ENCODE results near the gene NPM3.

NPM3 gene

GRCh38 chr10:101774589-101775272, 8.5 kb downstream of the NPM3 start:
- no peak for DNase-seq (ENCODE audit: low read depth)

- no peak for DNase-seq (ENCODE audit: low read depth)
Measured at GRCh38 chr10:101773923-101774588, 9.2 kb downstream of the NPM3 start.

GRCh38 chr10:101772895-101773761, 10.1 kb downstream of the NPM3 start:
- no peak for DNase-seq (ENCODE audit: low read depth)

- DNase-seq (ENCODE audit: low read depth) = no peak
Measured at GRCh38 chr10:101772017-101772894, 11.0 kb downstream of the NPM3 start.

GRCh38 chr10:101771380-101771779, 11.9 kb downstream of the NPM3 start:
- no peak for DNase-seq (ENCODE audit: low read depth)

- no peak for DNase-seq (ENCODE audit: low read depth)
Measured at GRCh38 chr10:101770331-101771215, 12.7 kb downstream of the NPM3 start.

GRCh38 chr10:101769541-101770180, 13.6 kb downstream of the NPM3 start:
- no peak for DNase-seq (ENCODE audit: low read depth)

- DNase-seq (ENCODE audit: low read depth) = no peak
Measured at GRCh38 chr10:101768791-101769170, 14.5 kb downstream of the NPM3 start.

- DNase-seq (ENCODE audit: low read depth) = no peak
Measured at GRCh38 chr10:101767966-101768790, 15.1 kb downstream of the NPM3 start.

GRCh38 chr10:101767600-101767945, 15.7 kb downstream of the NPM3 start:
- no peak for DNase-seq (ENCODE audit: low read depth)

GRCh38 chr10:101766753-101767599, 16.3 kb downstream of the NPM3 start:
- DNase-seq (ENCODE audit: low read depth) = no peak

- no peak for DNase-seq (ENCODE audit: low read depth)
Measured at GRCh38 chr10:101766306-101766705, 16.9 kb downstream of the NPM3 start.

GRCh38 chr10:101763141-101763846, 20.0 kb downstream of the NPM3 start:
- no peak for DNase-seq (ENCODE audit: low read depth)

GRCh38 chr10:101762736-101763135, 20.5 kb downstream of the NPM3 start:
- no peak for DNase-seq (ENCODE audit: low read depth)

GRCh38 chr10:101761226-101761625, 22.0 kb downstream of the NPM3 start:
- DNase-seq (ENCODE audit: low read depth) = no peak

GRCh38 chr10:101760510-101760909, 22.7 kb downstream of the NPM3 start:
- DNase-seq (ENCODE audit: low read depth) = no peak

GRCh38 chr10:101759309-101760247, 23.7 kb downstream of the NPM3 start:
- DNase-seq (ENCODE audit: low read depth) = no peak

All from fibroblast of gingiva (primary cell).